Measurements from ENCODE around the gene MARCKS.

DNA sequence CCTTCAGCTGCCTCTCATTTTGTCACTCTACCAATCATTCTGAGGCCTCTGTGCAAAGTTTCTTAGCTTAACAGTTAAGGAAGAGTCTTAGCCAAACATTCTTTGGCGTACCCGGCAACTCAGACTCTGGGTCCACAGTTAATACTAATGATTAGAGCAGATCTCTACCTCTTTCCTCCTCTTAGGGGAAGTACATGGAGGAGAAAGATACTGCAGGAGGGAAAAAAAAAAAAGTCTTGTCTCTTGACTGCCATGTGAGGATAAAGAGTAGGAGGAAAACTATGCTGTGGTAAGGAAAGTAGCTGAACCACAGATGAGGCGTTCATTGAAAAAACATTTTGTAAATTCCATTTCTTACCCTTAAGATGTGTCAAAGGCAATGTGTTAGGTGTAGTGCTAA is 44.0 kb upstream of the MARCKS start:
- TF ChIP-seq, protein P1, sequence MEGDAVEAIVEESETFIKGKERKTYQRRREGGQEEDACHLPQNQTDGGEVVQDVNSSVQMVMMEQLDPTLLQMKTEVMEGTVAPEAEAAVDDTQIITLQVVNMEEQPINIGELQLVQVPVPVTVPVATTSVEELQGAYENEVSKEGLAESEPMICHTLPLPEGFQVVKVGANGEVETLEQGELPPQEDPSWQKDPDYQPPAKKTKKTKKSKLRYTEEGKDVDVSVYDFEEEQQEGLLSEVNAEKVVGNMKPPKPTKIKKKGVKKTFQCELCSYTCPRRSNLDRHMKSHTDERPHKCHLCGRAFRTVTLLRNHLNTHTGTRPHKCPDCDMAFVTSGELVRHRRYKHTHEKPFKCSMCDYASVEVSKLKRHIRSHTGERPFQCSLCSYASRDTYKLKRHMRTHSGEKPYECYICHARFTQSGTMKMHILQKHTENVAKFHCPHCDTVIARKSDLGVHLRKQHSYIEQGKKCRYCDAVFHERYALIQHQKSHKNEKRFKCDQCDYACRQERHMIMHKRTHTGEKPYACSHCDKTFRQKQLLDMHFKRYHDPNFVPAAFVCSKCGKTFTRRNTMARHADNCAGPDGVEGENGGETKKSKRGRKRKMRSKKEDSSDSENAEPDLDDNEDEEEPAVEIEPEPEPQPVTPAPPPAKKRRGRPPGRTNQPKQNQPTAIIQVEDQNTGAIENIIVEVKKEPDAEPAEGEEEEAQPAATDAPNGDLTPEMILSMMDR (IDR thresholded peaks at IDR 0.05 in 8 of 11, conservative IDR thresholded peaks at IDR 0.05 in 3 of 11): no peak
- no peak for TF ChIP-seq POLR2A (IDR thresholded peaks at IDR 0.05)
- TF ChIP-seq POLR2AphosphoS5 (IDR thresholded peaks at IDR 0.05): no peak
